ENCODE results near the gene UBR7.

The UBR7 gene

GRCh38 chr14:93219103-93219726 lies 12.2 kb downstream of the UBR7 start:
- no peak overlapping the region for H3K4me3 ChIP-seq (replicated peaks; ENCODE audit: insufficient read depth, low read length)
- peak in 1 of 2 experiments; percentile 57 for DNase-seq (ENCODE audit: low read depth in 1 of 2, low spot score in 1 of 2)
- no peaks in the 10 kb centered on the region for H3K27me3 ChIP-seq (ENCODE audit: insufficient read depth, poor library complexity, severe bottlenecking)
- H3K27ac ChIP-seq (replicated peaks) = no peak overlapping the region
- TF ChIP-seq REST (IDR thresholded peaks at IDR 0.05; ENCODE audit: insufficient replicate concordance, low read depth) = no peak
- no peak for TF ChIP-seq SPI1 (IDR thresholded peaks at IDR 0.05; ENCODE audit: borderline replicate concordance, low read depth)
- TF ChIP-seq POLR2AphosphoS5 (IDR thresholded peaks at IDR 0.05; ENCODE audit: low read depth) = no peak
- no peak for TF ChIP-seq GABPA (IDR thresholded peaks at IDR 0.05; ENCODE audit: low read depth)
- peak; percentile 53 for TF ChIP-seq CTCF (IDR thresholded peaks at IDR 0.05; ENCODE audit: insufficient read depth, low read length)

DNA sequence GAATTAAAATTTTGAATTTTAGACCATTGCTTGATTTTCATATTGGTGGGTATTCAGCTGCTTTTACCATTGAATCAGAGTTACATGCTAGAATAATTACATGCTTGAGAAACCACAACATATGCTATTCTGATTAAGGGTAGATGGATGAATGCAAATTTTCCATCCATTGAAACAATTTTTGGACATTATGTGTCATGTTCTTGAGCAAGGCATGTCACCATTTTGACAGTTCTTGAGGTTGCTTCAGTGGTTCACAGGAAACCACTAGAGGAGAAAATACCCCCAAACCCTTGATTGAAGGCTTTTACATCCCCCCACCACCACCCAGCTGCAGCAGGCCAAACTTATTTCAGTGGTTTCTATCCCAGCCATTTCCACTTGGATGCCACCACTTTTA lies 13.5 kb downstream of the UBR7 start:
- TF ChIP-seq POLR2AphosphoS5 (IDR thresholded peaks at IDR 0.05; ENCODE audit: low read depth) (no peak), CTCF (IDR thresholded peaks at IDR 0.05; ENCODE audit: insufficient read depth, low read length) (no peak), GABPA (IDR thresholded peaks at IDR 0.05; ENCODE audit: low read depth) (no peak), REST (IDR thresholded peaks at IDR 0.05; ENCODE audit: insufficient replicate concordance, low read depth) (no peak)
- no peak for DNase-seq (ENCODE audit: low read depth in 1 of 2, low spot score in 1 of 2)
- H3K27ac ChIP-seq (replicated peaks) = no peak overlapping the region
- no peak overlapping the region for H3K4me3 ChIP-seq (replicated peaks; ENCODE audit: insufficient read depth, low read length)
- no peaks in the 10 kb centered on the region for H3K27me3 ChIP-seq (ENCODE audit: insufficient read depth, poor library complexity, severe bottlenecking)

GRCh38 chr14:93223565-93223964 lies 16.5 kb downstream of the UBR7 start:
- TF ChIP-seq SPI1 (IDR thresholded peaks at IDR 0.05; ENCODE audit: borderline replicate concordance, low read depth) = no peak
- no peak for TF ChIP-seq POLR2AphosphoS5 (IDR thresholded peaks at IDR 0.05; ENCODE audit: low read depth)
- TF ChIP-seq CTCF (IDR thresholded peaks at IDR 0.05; ENCODE audit: insufficient read depth, low read length) = no peak
- TF ChIP-seq REST (IDR thresholded peaks at IDR 0.05; ENCODE audit: insufficient replicate concordance, low read depth) = no peak
- no peak for TF ChIP-seq GABPA (IDR thresholded peaks at IDR 0.05; ENCODE audit: low read depth)
- Histone ChIP-seq H3K4me3 (replicated peaks; ENCODE audit: insufficient read depth, low read length) (no peak overlapping the region), H3K27me3 (ENCODE audit: insufficient read depth, poor library complexity, severe bottlenecking) (no peaks in the 10 kb centered on the region), H3K27ac (replicated peaks) (no peak overlapping the region)
- DNase-seq (ENCODE audit: low read depth in 1 of 2, low spot score in 1 of 2) = no peak
